Esophagus muscularis mucosa (tissue), 4 donors: ENCODE measurements around the gene RBP2. TPM values are rescaled to one million over a fixed set of nuclear protein-coding genes. Genes with fewer than 3 reads are reported as not detected.

Experiments
- DNase-seq: peaks from one replicate; pipeline ENCODE4 v3.0.0-alpha.2; 2017; ENCODE audit errors: extremely low spot score
- H3K27ac ChIP-seq, 4 donors: fragments of 200-600 bp; sonication (generic); replicated peaks in 1 of 4; 1 replicate in 3 of 4; 2 replicates in 1 of 4; pipeline ENCODE4 v1.5.1; 2016 to 2019; ENCODE audit warnings: mild to moderate bottlenecking in 1 of 4
- H3K27me3 ChIP-seq, 4 donors: fragments of 200-600 bp; sonication (generic); one replicate each; pipeline versions ENCODE4 v1.5.1 to v1.6.0; 2016 to 2019
- H3K36me3 ChIP-seq, 4 donors: fragments of 200-600 bp; sonication (generic); one replicate each; pipeline ENCODE4 v1.5.1; 2016 to 2019
- H3K4me1 ChIP-seq, 4 donors: fragments of 200-600 bp; sonication (generic); one replicate each; pipeline ENCODE4 v1.5.1; 2016 to 2019
- H3K4me3 ChIP-seq, 4 donors: fragments of 200-600 bp; sonication (generic); 1 replicate in 2 of 4; 2 replicates in 2 of 4; pipeline ENCODE4 v1.5.1; 2016 to 2019; ENCODE audit warnings: mild to moderate bottlenecking in 4 of 4, moderate library complexity in 1 of 4
- H3K9me3 ChIP-seq, 4 donors: fragments of 200-600 bp; sonication (generic); 1 replicate in 3 of 4; 2 replicates in 1 of 4; pipeline ENCODE4 v1.5.1; 2016 to 2019
- CTCF ChIP-seq, 3 experiments: fragments of 200-600 bp in 2 of 3; fragments of 450-650 bp in 1 of 3; sonication (generic) in 2 of 3; IDR thresholded peaks; one replicate each; pipeline ENCODE4 v1.5.1; 2017 to 2019; ENCODE audit warnings: antibody characterized with exemption in 3 of 3, mild to moderate bottlenecking in 2 of 3, moderate library complexity in 1 of 3
- EP300 ChIP-seq: sonication (generic); formaldehyde crosslinking; IDR thresholded peaks from one replicate; pipeline ENCODE4 v1.6.1; 2017; ENCODE audit warnings: antibody characterized with exemption
- POLR2A ChIP-seq: fragments of 450-650 bp; IDR thresholded peaks from one replicate; pipeline ENCODE4 v1.6.1; 2017; ENCODE audit warnings: antibody characterized with exemption, moderate library complexity, mild to moderate bottlenecking, low read depth
- POLR2AphosphoS5 ChIP-seq, 2 donors: sonication (generic); formaldehyde crosslinking; IDR thresholded peaks; one replicate each; pipeline ENCODE4 v1.6.1; 2017; ENCODE audit warnings: antibody characterized with exemption in 2 of 2
- WGBS: methylation state at CpG from one replicate; pipeline ENCODE4 v1.1.5; 2018; 5-methylcytosine and 5-hydroxymethylcytosine counted together
- intact Hi-C: fragments of 100-400 bp; cut with DNase I; formaldehyde crosslinking; loops from one replicate; pipeline ENCODE4 v1.15.1; 2023
- total RNA-seq, 4 donors: library from RNA; depleted of rRNA; stranded (reverse); fragments of >200 nt; gene quantifications; one replicate each; pipeline versions ENCODE4 v1.1.0 to v1.2.1, GENCODE V29; 2016

RBP2 gene
- total RNA-seq, 4 donors from 2014 or later = not detected

DNA sequence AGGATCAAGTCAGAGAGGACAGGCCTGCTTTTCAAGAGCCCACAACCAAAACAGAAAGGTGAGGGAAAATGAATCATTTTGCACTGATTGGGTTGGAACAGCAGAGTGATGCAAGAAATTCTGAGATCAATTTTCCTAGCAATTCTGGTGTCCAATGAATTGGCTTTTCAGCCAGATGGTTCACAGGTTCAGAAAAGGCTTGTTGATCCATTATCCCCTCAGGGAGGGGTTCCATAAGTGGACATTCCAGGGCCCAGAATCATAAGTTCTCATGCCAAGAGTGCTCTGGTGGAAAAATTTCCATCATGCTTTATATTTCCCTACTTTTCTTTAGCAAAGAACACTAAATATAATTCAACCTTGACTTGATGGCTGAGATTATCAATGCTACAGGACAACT is 16.2 kb downstream of the RBP2 start:
- no peaks in the 10 kb centered on the region for H3K36me3 ChIP-seq
- TF ChIP-seq POLR2AphosphoS5 (IDR thresholded peaks at IDR 0.05) (no peak), CTCF (IDR thresholded peaks at IDR 0.05) (no peak), POLR2A (no peak), EP300 (no peak)
- intact Hi-C loops = no loop called here
- H3K9me3 ChIP-seq = no peaks in the 10 kb centered on the region
- H3K4me1 ChIP-seq = no peaks in the 10 kb centered on the region
- no peak overlapping the region for H3K4me3 ChIP-seq
- DNase-seq = no peak
- H3K27me3 ChIP-seq = no peaks in the 10 kb centered on the region
- H3K27ac ChIP-seq = no peak overlapping the region

- Histone ChIP-seq H3K36me3 (no peaks in the 10 kb centered on the region), H3K4me3 (no peak overlapping the region), H3K4me1 (no peaks in the 10 kb centered on the region), H3K27ac (no peak overlapping the region), H3K27me3 (no peaks in the 10 kb centered on the region), H3K9me3 (no peaks in the 10 kb centered on the region)
- DNase-seq = no peak
- intact Hi-C loops = no loop called here
- WGBS = 80% methylated on average over 7 of the region's 7 CpGs
- no peak for TF ChIP-seq POLR2A
- no peak for TF ChIP-seq POLR2AphosphoS5 (IDR thresholded peaks at IDR 0.05)
- TF ChIP-seq EP300 = no peak
- TF ChIP-seq CTCF (IDR thresholded peaks at IDR 0.05) = no peak
These were observed 18.0 kb downstream of the RBP2 start for GRCh38 chr3:139458348-139458747.

DNA sequence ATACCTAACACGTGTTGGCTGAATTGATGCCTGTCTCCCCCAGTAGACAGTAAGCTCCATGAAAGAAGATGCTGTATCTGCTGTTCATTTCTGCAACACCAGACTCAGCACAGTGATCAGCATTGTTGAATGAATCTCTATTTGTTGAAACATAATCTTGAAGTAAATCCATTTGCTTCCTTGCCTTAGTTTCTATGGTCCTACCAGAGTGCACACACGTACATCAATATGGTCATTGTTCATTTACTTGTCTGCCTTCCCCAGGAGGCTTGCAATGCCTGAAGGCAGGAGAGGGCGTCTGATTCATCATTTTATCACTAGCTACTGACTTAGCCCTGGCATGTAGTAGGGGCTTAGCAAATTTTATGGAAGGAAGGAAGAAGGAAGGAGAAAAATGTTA is 19.2 kb downstream of the RBP2 start:
- DNase-seq = no peak
- Histone ChIP-seq H3K9me3 (no peaks in the 10 kb centered on the region), H3K27me3 (no peaks in the 10 kb centered on the region), H3K4me1 (no peaks in the 10 kb centered on the region), H3K27ac (no peak overlapping the region), H3K36me3 (no peaks in the 10 kb centered on the region), H3K4me3 (no peak overlapping the region)
- 86% methylated on average over 3 of the region's 3 CpGs for WGBS
- intact Hi-C loops = no loop called here
- TF ChIP-seq POLR2AphosphoS5 (IDR thresholded peaks at IDR 0.05) (no peak), EP300 (no peak), POLR2A (no peak), CTCF (IDR thresholded peaks at IDR 0.05) (no peak)

- TF ChIP-seq POLR2AphosphoS5 (IDR thresholded peaks at IDR 0.05) = no peak
- no peak for TF ChIP-seq CTCF (IDR thresholded peaks at IDR 0.05)
- TF ChIP-seq EP300 = no peak
- no peak for TF ChIP-seq POLR2A
- H3K36me3 ChIP-seq = no peaks in the 10 kb centered on the region
- no peaks in the 10 kb centered on the region for H3K27me3 ChIP-seq
- DNase-seq = no peak
- H3K9me3 ChIP-seq = no peaks in the 10 kb centered on the region
- WGBS = 80% methylated on average over 4 of the region's 4 CpGs
- intact Hi-C loops = no loop called here
- no peak overlapping the region for H3K4me3 ChIP-seq
- H3K27ac ChIP-seq = no peak overlapping the region
- no peaks in the 10 kb centered on the region for H3K4me1 ChIP-seq
These were observed 19.9 kb downstream of the RBP2 start for GRCh38 chr3:139456386-139456785.

GRCh38 chr3:139455855-139456254 is 20.5 kb downstream of the RBP2 start:
- intact Hi-C loops = no loop called here

More at GRCh38 chr3:139455855-139456254, 20.5 kb downstream of the RBP2 start:
- H3K36me3 ChIP-seq = no peaks in the 10 kb centered on the region
- H3K4me3 ChIP-seq = no peak overlapping the region
- H3K27me3 ChIP-seq = no peaks in the 10 kb centered on the region
- no peak for DNase-seq
- H3K9me3 ChIP-seq = no peaks in the 10 kb centered on the region
- H3K27ac ChIP-seq = no peak overlapping the region
- 77% methylated on average over 3 of the region's 3 CpGs for WGBS
- no peaks in the 10 kb centered on the region for H3K4me1 ChIP-seq
- no peak for TF ChIP-seq POLR2A
